Skeletal muscle cell (primary cell): ENCODE results near the gene TMEM220.
"Not testable (repeated sequence)": the region's sequence is repeated elsewhere in the genome, so short reads cannot be mapped to it uniquely, and the experiment has no call there.

ENCODE experiments used
- DNase-seq: peaks from one replicate; pipeline ENCODE4 v3.0.0-alpha.2; 2010; ENCODE audit warnings: low read depth
- H3K4me3 ChIP-seq: 2 replicates; pipeline ENCODE4 v1.5.1; 2011; ENCODE audit warnings: low read depth, mild to moderate bottlenecking, control low read depth, low read length, moderate library complexity

TMEM220 gene

DNA sequence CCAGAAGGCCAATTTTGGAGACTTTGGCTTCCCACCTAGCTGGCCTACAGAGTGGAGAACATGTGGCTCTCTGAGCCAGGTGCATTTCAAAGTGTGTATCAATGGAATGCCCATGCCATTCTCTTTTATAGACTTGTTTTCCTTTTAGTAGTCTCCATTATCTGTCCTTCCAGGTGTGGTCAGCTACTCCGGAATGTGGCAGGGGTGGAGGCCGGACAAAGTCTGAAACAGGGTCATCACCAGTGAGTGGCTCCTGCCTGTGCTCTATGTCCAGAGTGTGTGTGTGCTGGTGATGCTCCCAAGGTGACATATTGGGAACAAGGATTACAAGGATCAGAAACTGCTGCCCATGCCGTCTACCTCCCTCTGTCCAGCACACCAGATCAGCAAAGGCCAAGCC, 3.8 kb upstream of the TMEM220 start:
- H3K4me3 ChIP-seq = no peak overlapping the region
- no peak for DNase-seq

DNA sequence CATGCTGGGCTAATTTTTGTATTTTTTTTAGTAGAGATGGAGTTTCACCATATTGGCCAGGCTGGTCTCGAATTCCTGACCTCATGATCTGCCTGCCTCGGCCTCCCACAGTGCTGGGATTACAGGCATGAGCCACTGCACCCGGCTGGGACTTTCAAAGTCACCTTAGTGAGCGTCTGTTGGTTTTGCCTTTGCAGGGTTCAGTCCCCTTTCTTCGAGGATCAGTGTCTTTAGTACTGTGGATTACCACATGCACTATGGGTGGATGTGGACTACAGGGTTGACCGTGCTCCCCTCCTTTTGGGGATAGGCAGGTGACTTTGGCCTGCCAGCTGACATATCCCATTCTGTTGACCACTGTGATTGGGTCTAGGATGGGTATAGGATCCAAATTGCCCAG, 2.3 kb upstream of the TMEM220 start:
- H3K4me3 ChIP-seq, DNase-seq: not testable (repeated sequence)

DNA sequence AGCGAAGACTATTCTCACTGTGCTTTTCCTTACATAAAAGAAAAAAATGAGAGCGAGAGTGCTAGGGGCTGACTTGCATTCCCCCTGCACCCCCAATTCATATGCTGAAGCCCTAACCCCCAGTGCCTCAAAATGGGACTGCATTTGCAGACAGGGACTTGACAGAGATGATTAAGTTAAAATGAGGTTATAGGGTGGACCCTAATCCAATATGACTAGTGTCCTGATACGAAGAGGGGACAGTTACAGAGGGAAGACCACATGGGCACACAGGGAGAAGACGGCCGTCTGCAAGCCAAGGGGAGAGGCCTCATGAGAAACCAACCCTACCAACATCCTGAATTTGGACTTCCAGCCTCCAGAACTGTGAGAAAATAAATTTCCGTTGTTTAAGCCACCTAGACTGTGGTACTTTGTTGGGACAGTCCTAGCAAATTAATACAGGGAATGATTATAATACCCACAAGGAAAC, 1.6 kb upstream of the TMEM220 start:
- DNase-seq = no peak
- no peak overlapping the region for H3K4me3 ChIP-seq

DNA sequence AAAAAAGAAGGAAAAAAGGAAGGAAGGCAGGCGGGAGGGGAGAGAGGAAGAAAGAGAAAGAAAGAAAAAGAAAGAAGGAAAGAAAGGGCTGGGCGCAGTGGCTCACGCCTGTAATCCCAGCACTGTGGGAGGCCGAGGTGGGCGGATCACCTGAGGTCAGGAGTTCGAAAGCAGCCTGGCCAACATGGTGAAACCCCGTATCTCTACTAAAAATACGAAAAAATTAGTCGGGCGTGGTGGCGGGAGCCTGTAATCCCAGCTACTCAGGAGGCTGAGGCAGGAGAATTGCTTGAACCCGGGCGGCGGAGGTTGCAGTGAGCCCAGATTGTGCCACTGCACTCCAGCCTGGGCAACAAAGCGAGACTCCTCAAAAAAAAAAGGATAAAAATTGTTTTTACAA, 424 bp upstream of the TMEM220 start:
- DNase-seq = not testable (repeated sequence)
- peak overlapping the region; percentile 63 for H3K4me3 ChIP-seq

DNA sequence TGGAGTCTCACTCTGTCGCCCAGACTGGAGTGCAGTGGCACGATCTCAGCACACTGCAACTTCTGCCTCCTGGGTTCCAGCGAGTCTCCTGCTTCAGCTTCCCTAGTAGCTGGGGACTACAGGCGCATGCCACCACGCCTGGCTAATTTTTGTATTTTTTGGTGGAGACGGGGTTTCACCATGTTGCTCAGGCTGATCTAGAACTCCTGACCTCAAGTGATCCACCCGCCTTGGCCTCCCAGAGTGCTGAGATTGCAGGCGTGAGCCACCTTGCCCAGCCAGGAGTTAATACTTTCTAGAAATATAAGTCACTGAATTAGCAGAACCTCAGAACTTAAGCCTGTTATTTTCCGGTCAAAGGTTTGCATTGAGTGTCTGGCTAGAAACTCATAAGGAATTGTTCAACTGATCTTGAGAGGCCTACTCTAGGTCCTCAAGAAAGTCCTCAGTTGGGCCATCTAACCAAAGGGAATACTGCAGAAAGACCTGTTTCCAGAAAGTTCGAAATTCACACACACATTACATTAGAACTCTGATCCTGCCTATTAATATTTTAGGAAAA, 1.4 kb downstream of the TMEM220 start:
- DNase-seq = no peak
- no peak overlapping the region for H3K4me3 ChIP-seq

DNA sequence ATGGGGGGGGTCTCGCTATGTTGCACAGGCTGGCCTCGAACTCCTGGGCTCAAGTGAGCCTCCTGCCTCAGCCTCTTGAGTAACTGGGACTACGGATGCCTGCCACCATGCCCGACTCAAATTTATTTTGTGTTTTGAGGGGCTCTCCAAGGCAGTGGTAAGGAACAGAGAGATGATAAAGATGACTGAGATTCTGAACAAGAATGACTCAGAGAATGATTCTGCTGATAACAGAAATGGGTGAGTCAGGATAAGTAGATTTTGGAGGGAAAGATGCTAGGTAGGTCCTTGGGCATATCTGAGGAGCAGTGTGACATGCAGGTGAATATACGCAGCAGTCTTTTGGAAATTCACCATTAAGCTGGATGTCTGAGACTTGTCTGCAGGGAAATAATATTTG, 2.6 kb downstream of the TMEM220 start:
- H3K4me3 ChIP-seq = no peak overlapping the region
- no peak for DNase-seq

DNA sequence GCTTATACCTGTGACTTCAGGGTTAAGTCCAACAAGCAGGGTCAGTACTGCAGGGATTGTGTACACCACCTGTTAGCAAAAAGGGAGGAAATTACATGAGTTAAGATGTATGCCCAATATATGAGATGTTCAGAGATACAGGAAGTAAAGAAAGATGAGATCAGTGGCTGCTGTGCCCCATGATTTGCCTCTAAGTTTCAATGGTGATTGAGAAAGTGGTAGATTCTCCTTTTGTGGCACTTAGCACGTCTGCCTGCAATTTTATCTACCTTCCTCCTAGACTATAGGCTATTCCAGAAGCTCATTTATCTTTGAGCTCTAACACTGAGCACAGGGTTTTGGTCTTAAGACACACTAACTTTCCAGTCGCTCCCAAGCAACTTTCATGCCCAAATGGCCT, 3.6 kb downstream of the TMEM220 start:
- H3K4me3 ChIP-seq = no peak overlapping the region
- no peak for DNase-seq

DNA sequence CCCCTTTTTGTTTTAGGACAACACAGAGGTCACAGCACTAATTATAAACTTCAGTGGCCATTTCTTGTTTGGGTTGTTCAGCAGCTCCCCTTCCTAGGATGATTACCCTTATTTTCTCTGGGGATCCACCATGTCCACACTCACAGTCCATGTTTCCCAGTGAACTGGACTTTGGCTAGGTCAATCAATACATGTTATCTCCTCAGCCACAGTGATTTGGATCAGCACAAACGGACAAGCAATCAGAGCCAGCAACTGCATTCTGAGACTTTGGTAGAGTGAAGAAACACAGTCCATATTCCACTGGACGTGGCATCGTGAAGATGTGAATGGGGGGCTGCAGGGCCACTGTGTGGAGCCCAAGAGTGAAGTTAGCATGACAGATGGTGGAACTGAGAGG, 4.6 kb downstream of the TMEM220 start:
- H3K4me3 ChIP-seq = no peak overlapping the region
- DNase-seq = no peak

DNA sequence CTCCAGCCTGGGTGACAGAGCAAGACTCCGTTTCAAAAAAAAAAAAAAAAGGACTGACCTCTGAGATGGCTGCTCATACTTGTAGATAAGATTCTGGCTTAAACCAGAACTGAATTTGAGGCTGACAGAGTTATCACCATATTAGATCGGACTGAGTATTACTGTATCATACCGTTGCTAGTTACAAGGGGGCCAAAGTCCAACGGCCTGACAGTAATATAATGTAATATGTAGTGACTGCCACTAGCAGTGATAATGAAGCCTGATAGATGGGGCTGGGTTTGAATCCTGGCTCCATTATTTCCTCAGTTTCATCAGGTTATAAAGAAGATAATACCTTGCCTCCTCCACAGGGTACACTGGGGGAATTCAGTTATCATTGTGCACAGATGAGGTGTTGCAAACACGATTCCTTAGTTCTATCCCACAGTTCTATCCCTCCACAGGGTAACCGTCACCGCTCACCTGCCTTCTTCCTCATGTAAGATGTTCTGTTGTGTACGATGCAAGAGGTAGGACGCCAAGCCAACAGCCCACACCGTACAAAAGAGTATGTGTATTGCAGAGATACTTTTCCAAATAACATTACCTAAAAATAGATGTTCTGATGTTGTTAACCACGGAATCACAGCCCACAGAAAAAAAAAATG, 5.2 kb downstream of the TMEM220 start:
- no peak overlapping the region for H3K4me3 ChIP-seq
- DNase-seq = no peak

DNA sequence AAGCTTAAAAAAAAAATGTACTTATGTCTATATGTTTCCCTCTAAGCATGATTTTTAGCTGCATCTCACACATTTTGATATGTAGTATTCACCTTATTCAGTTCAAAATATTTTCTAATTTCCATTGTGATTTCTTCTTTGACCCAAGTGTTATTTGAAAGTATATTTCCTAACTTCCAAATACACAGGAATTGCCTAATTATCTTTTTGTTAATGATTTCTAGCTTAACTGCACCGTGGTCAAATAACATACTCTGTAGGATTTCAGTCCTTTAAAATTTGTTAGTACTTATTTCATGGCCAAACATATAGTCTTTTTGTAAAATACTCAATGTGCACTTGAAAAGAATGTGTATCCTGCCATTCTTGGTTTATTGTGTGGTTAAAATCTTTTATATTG, 11.3 kb downstream of the TMEM220 start:
- no peak overlapping the region for H3K4me3 ChIP-seq
- DNase-seq = no peak

DNA sequence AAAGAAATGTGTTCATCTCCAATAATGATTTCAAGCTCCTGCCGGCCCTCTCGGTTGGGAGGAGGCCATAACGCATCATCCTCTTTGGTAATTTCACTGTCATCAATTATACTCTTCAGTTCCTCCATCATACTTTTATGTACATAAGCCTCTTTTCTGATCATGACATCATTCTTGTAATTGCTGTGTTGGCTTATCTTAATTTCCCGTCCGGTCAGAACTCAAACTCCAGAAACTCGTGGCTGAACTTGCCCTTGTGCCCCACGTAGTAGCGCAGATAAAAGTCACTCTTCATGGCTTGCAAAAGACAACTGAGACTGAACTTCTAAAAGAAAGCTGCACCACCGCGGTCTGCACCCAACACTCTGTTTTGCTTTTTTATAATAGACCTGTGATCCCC, 13.6 kb downstream of the TMEM220 start:
- H3K4me3 ChIP-seq = no peak overlapping the region

DNA sequence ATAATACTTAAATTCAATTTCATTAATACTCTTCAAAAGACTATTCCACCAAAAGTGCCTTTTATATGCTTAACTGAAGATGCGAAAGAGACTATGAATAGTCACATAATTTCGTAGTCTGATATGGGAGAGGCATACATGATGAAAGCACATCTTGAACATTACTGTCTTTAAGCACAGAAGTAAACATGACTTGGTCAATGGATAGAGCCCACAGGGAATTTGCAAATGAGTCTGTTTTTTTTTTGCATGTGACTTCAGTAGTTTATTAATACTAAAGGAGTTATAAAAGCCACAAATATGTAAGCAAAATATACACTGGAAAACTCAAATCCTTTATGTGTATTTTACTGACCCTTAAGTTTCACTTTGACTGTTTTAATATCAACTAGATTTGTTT, 16.5 kb downstream of the TMEM220 start:
- no peak overlapping the region for H3K4me3 ChIP-seq
- DNase-seq = no peak

More for the DNA sequence above, 13.6 kb downstream of the TMEM220 start:
- DNase-seq = no peak

DNA sequence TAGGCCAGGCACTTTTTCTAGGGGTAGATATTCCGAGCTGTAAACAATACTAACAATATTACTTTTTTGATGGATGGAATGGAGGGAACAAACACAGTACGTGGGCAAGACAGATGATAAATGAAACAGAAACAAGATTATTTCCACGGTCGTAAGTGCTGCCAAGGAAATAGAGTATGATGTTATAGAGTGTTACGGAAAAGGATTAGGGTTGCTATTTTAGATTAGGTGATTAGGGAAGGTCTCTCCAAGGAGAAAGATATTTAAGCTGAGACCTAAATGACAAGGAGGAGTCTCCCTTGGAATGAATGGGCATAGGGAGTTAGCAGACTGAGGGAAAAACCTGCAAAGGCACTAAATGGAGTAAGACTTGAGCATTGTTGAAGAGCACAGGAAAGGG, 24.1 kb downstream of the TMEM220 start:
- DNase-seq = no peak
- H3K4me3 ChIP-seq = no peak overlapping the region

DNA sequence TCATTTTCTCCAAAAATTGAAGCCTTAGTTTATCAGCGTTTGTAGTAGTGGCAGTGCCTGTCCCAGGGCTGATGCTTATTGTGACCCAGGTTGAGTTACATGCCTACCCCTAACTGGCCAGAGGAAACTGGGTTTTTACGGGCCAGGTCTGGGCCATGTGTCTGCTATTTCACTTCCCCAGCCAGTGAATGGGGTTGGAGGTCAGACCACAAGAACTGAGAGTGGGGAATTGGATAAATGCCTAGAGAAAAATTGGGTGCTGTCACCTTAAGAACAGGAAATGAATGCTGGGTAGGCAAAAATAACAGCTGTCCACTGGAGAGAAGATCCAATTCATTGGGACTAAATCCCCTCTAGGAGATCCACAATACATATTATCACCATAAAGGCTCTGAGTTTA, 27.2 kb downstream of the TMEM220 start:
- DNase-seq = peak; percentile 27
- no peak overlapping the region for H3K4me3 ChIP-seq

DNA sequence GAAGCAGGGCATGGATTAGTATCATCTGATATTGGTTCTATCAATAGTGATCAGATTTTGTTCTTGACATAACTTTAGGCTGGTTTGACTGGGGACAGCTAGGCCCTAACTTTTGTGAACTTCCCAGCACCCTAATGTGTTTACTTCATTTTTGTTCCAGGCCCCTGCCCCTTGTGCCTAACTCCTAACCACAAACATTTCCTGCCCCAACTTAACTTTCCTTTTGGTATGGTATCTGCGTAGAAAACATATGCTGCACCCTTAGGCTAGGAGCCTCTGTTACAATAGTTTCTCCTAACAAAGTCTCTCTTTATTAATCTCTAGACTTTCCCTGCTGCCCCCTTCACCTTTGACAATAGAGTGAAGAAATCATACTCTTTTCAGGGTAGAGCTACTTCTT, 30.0 kb downstream of the TMEM220 start:
- no peak for DNase-seq

DNA sequence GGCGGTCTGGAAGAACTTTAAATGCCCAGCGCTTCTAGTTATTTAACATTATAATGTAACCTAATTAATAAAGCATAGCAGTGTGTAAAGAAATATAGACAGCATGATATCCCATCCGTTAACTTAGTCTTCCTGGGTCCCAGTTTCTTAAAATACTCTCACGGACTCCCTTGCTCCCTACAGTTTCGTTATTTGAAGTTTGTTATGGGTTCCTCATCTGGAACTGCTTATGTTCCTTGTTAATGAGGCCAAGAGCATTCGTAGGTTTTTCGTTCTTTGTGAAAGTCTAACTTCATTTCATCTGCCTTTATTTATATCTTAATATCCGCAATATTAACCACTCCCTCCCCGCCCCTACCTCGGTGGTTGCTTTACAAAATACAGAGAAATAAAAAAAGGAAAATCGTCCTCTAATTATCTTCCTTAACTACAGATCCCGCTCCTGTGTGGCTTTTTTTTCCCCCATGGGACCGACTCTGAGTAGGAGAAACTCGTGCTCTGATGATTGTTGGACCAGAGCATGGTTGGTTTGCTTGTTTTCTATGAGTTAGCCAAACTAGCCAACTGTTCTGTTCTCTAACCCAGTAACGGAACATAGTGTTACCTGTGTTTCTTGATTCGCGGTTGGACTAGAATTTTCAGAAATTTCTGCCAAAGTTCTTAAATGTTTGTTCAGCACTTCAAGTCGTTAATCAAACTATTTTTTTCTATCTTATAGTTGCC, 31.6 kb downstream of the TMEM220 start:
- DNase-seq = no peak

More for the DNA sequence above, 30.0 kb downstream of the TMEM220 start:
- no peak overlapping the region for H3K4me3 ChIP-seq

DNA sequence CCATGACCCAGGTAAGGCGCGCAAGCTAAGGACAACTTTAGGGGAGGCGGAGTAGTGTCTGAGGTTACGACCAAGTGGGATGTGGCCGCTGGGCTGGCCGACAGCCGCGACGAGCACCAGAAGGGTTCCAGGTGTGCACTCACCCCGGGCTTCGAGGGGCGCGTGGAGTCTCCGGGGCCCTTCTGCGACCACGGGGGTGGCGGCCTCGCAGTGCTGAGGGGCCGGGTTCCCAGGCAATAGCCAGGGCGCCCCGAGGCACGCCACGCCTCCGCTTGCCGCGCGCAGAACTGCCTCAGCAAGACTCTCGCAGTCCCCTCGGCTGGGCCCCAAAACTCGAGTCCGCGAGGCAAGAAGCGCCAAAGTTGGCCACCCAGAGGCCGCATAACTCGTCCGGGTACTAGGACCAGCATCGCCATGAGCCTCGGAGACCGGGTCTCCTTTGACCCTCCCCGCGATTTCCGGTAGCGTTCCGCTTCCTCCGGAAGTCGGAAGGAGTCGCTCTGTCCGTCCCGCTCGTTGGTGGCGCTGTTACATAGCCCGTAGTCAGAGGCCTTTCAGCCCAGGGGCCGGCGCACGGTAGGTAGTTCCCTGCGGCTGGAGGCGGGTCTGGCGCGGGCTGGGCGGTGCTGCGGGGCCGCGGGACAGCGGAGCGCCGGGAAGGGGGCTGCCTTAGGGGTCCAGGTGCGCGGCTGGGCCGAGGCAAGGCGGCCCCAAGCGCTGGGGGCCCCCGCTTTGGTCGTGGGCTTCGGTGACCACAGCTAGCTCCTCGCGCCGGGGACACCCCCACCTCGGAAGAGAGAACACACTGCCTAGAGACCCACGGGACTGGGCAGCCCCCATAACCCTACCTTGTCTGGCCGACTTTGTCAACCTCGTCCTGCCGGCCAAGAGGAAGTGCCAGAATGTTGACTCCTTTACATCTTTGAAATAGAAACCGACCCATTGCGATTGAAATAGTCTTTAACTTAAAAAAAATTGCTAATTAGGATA, 32.4 kb downstream of the TMEM220 start, which contains the start of the genes ADPRM and SCO1:
Gene ADPRM (plus strand): TSS at position 503 of the 990 bp plus-strand sequence. CDS start 7,333 bp downstream, outside the sequence.
Gene SCO1 (minus strand): TSS at position 442 of the 990 bp plus-strand sequence. CDS start 26 bp downstream, at position 416.
- peak within 1 kb of the TSS; percentile 82 for H3K4me3 ChIP-seq
- DNase-seq = peak; percentile 75

More for the DNA sequence above, 31.6 kb downstream of the TMEM220 start:
- H3K4me3 ChIP-seq = peak overlapping the region; percentile 82

DNA sequence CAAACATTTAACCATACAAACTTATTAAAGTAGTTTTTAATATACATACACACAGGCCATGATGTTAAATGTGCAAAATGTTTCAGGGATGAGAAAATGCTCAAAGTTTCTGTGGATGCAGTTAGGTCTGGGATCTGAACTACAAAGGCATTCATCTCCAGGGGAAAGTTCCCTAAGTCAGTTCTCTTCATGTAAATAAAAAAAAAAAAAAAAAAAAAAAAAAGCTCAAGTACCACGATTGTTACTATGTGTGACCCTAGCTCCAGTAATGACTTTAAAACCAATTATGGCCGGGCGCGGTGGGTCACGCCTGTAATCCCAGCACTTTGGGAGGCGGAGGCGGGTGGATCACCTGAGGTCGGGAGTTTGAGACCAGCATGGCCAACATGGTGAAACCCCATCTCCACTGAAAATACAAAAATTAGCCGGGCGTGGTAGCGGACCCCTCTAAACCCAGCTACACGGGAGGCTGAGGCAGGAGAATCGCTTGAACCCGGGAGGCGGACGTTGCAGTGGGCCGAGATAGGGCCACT, 33.9 kb downstream of the TMEM220 start:
- peak overlapping the region; percentile 82 for H3K4me3 ChIP-seq
- DNase-seq = not testable (repeated sequence)

DNA sequence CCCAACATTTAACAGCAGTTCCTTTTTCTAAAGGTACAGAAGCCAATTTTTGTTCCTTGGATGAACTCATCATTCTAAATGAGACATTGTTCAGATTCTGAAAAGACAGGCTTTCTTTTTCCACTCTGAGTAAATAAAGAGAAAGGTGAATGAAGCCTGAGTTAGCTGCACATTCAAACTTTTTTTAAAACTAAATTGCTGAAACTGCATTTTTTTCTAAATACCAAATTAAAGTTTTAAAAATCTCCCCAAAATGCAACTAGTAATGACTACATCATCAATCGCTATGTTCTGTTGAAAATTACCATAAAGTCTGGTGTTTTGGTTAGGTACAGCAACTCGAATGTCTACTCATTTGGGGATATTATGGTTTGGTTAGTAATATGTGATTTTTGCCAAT, 42.3 kb downstream of the TMEM220 start:
- no peak overlapping the region for H3K4me3 ChIP-seq
- no peak for DNase-seq
